HG03565 (cell line): Measurements from ENCODE around the gene LPAR1.

Experiments used
- ATAC-seq: cut with Tn5 transposase; IDR thresholded peaks from one replicate; pipeline ENCODE4 v1.9.1; 2021; ENCODE audit warnings: mild to moderate bottlenecking, moderate library complexity; ENCODE audit not compliant: unreplicated experiment

Gene LPAR1

DNA sequence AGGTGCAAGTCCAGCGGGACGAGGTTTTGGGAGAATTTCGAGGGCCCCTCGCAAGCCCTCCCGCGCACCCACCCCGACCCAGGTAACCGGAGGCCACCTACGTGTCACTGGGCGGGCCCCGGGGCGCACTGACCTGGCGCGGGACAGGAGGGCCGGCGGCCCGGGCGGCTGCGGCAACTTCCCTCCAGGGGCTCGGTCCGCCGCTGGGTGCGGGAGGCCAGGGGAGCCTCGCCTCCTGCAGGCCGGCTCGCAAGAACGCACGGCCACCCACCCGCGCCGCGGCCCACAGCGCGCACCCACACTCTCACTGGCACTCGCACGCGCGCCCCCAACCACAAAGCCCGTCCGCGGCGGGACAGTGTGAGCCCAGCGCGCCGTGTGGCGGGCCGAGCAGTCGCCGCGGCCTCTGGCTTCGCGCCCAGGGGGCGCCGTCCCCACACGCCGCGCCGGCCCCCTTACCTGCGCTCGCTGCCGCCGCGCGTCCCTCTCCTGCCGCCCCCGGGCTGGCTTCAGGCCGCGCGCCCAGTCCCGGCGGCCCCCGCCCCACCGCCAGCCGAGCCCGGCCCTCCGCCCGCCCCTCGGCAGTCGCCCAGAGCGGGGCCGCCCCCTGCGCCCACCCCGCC, 451 bp downstream of the LPAR1 start:
- ATAC-seq = no peak

DNA sequence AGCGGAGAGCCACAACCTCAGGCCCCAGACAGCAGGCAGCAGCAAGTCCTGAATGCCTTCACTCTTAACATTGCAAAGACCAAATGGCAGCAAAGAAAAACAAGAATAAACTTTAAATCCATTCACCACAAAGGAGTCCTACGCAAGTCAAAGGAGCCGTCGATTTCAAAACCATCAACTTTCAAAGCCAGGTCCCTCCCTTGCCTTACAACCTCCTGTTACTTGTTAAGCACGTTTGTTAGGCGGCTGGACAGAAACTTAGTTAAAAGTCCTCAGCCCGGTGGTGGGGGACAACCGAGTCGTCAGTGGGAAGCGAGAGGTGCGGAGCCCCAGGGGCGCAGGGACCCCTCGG, 938 bp downstream of the LPAR1 start:
- ATAC-seq = no peak

DNA sequence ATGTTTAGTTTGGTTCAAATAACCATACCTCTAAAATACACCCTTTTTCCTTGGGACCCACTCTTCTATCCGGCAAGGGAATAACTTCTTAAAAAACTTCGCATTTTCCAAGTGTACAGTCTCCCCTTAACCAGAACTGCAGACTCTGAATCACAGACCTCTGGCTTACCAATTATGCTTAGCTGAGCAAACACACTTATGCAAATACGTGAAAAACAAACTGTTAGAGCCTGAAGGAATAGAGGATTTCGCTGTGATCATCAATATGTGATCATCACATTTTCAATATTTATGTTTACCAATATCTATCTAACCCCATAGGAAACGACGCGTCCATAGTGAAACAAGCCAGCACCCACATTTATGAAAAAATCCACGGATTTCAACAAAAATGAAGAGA, 1.3 kb downstream of the LPAR1 start:
- ATAC-seq = no peak

DNA sequence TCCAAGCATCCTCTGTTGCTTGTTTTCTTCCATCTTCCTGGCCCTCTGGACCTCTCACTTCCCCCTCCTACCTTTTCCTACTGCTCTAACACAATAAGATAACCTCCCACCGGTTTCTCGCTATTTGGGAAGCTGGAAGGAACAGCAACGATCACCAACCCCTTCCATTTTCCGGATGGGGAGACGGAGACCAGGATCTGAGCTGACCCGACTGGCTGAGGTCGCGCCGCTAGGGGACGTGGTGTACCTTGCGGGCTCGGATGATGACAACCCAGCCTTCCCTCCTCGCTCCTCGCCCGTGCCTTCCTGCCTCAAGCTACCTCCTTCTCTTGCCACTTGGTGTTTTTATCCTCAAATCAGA, 1.9 kb downstream of the LPAR1 start:
- no peak for ATAC-seq

DNA sequence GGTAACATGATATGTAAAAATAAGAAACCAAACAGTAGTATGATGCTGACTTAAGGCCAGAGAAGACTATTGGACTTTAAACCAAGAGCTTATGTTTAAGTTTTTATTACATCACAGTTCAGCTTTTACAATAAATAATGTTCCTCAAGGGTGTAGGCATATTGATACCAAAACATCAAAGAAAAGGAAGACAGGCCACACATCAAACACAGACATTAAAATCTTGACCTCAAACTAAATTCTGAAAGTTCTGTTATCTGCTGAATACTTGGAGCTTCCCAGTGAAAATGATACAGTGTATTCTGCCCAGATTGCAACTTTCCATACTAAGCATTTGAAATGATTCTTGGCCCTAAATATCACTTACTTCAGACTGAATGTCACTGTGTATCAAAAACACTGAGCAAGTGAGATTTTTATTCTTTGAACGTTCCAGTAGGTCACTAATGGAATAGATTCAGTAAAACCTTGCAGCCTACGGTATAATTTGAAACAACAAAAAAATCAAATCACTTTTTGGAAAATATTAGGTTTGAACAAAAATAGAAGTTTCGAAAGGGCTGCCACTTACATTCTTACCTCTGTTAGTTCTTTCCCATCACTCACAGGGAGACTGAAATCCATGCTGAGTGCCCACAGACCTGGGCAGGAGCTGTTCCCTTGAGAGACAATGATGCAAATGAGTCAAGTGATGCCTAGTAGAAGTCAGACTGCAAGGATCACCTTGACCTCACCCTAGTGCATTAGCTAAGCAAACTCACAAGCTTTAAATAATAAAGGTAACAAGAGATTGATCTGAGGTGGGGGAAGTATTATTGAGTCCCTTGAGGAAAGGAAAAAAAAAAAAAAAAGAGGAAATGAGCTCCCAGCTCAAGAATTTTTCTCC, 2.5 kb downstream of the LPAR1 start:
- ATAC-seq = no peak

DNA sequence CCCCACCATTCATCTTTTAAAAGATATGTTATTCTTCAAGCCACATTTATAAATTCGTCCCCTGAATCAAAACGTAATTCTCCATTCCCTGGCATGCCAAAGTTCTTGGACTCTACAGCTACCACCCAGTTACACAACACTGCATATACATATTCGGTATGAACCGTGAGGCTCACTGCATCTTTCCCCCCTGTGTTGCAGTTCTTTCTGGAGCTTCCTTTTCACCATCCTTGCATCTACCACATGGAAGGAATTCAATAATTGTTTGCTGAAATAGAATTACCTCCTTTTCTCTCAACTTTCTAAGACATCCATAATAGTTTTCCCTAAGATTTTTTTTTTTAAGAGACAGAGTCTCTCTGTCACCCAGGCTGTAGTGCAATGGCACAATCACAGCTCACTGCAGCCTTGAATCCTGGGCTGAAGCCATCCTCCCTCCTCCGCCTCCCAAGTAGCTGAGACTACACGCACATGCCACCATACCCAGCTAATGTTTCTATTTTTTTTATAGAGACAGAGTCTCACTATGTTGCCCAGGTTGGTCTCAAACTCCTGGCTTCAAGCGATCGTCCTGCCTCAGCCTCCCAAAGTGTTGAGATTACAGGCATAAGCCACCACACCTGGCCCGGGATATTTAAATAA, 3.3 kb downstream of the LPAR1 start:
- no peak for ATAC-seq

DNA sequence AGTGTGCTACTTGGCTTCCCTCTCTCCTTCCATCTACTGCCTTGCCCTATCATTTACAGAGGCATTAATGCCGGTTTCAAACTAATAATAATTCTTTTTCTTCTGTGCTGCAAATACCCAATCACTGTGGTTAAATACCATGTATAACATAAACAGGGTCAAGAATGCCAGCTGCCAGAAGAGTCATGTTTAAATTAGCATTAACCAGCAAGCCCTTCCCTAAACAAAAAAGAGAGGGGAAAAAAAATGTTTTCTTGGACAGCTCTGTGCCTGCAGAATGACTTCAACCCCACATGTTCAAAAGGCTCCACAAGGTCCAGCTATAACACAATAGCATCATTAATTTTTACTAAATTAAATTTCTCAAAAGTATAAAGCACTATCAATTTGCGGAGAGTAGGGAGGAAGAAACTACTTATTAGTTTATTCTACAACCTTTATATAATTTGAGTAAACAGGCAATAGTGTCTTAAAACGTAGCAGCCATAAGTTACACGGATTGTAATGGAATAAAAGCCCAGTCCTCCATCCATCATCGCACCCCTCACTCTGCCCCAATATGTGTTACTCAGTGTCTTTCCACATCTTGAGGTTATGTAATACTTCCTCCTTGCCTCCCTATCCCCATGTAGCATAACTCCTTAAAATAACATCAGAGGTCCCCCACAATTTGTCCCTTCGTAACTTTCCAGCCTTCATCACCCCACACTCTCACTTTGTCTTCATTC, 3.9 kb downstream of the LPAR1 start:
- ATAC-seq = no peak

DNA sequence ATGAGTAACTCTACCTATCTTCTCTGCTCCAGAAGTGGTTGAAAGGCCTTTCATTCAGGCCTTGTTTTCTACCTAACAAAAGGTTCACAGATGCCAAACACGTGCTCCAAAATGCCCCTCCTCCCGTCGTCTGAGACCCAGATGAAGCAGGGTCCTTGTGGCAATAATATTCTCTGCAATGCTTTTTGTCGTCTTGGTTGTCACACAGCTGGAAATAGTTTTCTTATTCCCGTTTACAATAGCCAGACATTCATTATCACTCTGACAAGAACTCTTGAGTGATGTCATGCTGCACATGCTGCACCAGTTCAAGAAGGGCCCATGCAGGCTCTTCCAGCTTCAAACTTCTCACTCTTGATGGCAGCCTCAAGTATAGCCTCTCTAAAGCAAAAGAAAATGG, 7.8 kb downstream of the LPAR1 start:
- no peak for ATAC-seq

DNA sequence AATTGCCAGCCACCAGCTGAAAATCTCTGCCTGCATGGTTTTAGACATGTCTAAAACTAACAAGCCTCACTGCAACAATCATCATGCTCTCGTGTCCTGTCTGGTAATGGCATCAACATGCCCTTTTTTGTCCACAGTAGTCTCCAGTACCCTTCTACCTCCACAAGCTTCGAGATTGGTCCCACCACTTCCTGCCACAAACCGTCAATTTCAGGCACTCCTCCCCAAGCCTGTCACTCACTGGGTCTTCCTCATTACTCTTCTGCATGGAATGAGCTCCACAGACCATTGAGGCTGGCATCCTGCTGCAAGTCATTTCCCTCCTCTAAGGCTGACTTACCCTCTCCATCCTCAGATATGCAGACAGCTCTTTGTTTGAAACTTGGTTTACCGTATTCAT, 9.0 kb downstream of the LPAR1 start:
- no peak for ATAC-seq

DNA sequence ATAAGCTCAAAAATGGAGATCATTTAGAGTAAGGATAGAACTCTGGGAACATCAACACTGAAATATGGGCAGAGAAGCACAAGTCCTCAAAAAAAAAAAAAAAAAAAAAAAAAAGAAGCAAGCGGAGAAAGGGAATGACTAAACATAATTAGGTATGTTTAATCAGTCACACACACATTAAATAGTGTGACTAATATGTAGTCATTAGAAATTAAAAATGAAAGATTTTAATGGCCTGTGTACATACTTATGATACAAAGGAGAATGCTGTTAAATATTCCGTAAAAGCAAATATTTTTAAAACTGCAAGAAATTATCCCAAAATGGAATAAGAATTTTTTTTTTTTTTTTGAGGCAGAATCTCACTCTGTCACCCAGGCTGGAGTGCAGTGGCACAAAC, 10.5 kb downstream of the LPAR1 start:
- ATAC-seq = no peak

DNA sequence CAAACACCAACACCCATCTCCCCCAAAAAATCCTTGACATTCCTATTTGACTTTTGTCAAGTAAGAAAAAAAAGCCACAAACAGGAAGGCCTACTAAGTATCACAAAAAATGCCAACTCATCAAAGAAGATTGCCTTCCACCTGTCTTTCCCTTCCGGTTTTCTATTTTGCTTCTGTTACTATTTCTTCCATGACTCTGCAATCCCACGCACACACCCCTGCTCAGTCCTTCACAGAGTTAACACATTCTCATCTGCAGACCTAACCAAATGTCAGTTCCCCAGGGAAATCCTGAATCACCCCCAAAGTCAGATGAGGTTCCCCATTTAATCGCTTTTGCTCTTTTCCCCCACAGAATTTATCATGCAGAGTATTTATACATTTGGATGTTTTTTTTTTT, 15.1 kb downstream of the LPAR1 start:
- no peak for ATAC-seq

DNA sequence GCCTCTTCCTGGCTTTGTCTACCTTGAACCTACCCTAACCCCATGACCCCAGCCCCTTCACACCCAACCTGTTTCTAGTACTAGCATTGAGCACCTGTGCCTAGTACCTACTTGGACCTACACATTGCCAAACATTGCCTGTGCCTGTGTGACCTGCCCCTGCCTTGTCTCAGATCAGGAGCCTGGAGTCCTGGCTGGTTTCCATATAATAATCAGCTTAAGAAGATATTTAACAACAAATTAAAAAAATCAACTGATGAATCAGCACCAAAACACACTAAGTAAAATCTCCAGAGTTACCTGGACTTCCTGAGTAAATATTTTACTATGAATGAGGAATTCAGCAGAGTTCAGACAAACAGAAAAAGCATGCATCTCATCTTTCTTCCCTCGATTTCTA, 17.7 kb downstream of the LPAR1 start:
- no peak for ATAC-seq

DNA sequence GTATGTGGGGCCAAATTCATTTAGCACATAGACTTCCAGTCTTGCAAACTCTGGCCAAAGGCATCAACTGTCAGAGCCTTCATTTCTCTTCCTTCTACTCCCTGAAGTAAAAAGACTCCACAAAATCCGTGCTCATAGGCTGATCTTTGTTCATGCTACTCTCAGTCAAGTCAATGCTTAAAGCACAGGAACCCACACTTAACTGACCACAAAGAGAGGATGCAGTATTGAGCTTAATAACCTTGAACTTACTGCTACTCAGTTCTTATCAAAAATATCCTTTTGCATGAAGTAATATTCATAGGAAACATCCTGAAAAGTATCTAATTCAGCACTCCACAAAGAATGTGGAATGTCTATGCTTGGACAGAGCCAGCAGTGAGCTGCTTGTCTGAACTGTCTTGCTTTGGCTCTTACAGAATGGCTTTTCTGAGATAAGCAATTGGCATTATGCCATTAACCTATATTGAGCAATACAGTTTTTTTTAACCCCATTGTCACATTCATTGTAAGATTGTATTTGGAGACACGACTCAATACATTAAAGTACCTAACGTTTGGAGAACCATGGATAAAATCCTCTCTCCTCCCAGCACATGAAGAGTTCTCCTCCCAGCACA, 21.7 kb downstream of the LPAR1 start:
- no peak for ATAC-seq

DNA sequence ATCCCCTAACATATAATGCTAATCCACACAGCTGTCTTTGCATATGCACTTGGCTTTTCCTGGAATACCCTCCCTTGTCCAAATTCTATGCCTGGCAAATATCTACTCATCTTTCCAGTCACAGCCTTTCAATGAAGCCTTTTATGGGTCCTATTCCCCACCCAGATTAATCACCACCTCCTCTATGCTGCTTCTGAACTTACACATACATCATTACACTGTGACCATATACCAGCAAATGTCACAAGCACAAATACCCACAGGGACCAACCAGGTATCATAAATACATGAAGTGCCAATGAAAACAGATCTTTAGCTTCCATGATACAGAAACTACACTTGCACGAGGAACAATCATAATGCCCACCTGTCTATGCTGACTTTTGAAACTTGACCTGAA, 22.3 kb downstream of the LPAR1 start:
- ATAC-seq = no peak

DNA sequence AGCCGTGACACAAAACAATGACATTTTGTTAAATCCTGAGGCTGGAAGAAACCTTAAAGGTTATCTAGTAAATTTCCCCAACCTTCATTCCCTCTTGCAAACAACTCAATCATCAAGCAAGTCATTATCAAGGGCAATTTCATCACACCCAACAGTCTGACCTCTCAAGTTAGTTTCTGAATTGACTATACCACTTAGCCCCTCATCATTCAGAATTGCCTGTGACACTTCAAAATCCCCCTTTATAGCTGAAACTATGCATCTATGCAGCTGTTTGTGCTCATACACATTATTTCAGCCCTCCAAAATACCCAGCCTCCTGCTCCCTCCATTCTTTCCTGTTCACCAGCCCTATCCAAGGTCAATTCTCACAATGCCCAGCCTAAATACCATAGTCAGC, 24.6 kb downstream of the LPAR1 start:
- ATAC-seq = no peak

DNA sequence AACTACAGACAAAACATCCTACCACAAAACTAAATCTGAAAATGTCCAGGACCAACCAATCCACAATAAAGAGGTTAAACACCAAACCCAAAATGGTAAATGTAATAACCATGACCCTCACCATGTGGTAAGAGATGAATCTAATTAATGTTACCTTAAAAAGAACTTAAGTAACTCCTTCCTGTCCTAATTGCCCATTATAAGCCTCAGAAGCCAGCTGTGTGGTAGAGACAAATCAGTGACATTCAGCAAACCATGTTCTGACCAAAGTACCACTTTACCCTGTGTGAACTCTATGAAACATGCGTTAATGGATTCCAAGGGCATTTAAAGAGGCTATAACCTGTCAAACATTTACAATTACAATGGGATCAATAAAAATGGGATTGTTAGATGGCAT, 25.0 kb downstream of the LPAR1 start:
- no peak for ATAC-seq

DNA sequence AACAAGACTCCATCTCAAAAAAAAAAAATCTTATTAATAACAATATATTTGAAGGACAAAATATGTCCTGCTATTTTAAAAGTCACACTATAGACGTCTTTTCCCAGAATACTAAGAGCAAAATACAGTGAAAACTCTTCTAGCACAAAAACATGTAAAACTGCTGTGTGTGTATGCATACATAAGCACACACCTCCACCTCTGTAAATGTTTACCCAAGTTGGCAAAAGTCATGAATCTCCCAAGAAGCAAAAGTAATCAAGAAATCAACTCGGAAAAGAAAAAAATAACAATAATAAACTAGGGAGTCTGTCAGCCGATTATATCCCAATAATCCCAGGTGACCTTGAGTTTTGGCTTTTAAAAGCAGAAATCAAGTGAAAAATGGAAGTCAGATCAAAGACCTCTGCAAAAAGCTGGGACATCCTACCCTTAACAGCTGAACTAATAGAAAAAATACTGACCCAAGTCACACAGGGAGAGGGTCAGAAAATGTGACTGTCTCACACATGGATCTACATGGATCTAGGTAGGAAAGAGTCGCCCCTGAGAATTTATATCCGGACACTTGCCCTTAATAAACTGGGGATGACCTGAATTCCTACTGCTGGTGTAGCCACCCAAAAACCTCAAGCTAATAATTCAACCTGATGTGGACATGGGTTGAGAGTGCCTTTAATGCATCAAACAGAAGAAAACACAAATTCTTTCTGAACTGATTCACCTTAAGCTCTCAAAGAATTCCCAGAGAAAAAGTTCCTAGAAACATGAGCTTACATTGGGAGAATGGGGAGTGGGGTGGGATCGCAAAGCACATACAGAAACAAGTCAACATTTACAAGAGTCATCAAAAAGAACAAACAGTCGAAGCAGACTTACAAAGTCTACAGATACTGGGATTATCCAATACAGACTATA, 29.9 kb downstream of the LPAR1 start:
- ATAC-seq = no peak

DNA sequence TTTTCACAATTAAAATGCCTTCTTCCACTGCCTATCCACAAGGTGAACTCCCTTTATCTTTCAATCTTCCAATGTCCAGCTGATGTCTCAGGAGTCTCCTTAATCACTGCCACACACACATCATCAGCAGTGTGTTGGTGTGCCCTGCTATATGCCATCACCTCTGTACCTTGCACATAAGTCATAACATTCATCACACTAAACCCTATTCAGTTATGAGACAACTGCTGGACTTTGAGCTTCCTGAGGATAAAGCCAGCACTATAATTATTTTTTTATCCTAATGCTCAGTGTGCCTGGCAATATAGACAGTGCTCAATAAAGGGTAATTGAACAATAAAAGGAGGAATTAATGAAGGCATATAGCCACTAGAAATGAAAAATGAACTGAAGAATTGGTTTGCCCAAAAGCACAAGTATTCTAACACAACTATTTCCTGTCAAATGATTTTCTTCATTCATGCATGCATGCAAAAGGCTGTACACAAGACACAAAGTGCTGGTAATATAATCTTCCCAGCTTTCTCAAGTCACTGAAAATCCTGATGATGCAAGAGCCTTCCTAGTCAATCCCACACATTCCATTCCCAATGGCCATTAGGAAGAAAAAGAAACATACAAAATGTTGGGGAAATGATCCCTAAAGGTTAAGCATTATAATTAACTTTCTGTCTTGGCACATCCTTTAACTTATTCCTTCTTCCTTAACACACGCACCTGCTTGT, 32.4 kb downstream of the LPAR1 start:
- ATAC-seq = no peak

DNA sequence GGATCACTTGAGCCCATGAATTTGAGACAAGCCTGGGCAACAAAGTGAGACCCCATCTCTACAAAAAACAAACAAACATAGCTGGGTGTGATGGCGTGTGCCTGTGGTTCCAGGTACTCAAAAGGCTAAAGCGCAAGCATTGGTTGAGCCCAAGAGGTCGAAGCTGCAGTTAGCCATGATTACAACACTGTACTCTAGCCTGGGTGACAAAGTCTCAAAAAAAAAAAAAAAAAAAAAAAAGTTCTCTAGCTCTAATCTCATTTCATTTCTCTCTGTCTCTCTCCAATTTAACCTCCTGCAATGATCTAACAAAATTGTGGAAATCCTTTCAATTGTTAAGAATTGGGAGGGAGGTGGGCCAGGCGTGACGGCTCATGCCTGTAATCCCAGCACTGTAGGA, 33.3 kb downstream of the LPAR1 start:
- no peak for ATAC-seq

DNA sequence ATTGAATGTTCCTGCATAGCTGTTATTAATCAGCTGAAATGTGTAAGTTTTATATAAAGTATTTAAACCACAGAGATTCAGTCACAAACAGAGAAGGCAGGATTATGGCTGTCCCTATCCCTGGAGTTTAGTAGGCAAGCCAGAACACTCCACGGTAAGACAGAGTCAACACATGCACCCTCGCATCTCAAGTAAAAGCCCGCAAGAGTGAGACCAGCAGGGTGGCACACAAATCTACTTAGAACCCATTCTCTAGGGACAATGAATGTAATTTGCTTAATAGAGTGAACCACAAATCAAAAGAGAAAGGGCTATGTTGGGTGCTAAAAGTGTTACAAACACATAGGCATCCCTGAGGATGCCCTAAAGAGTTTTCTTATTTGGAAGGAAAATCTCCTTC, 35.1 kb downstream of the LPAR1 start:
- no peak for ATAC-seq
